ENCODE measurements around the gene RXFP3.

Gene RXFP3

GRCh38 chr5:33976307-33976706, 40.1 kb downstream of the RXFP3 start:
- H3K4ac ChIP-seq (ENCODE audit: low read depth, low read length): no peak overlapping the region
- H3K36me3 ChIP-seq (ENCODE audit: control insufficient read depth, insufficient read depth, low read length): no peaks in the 10 kb centered on the region
- no peak overlapping the region for H4K8ac ChIP-seq (ENCODE audit: low read depth, low read length)
- H2BK15ac ChIP-seq (replicated peaks; ENCODE audit: low read depth): no peak overlapping the region
- H3K18ac ChIP-seq (ENCODE audit: low read length): no peak overlapping the region
- H3K56ac ChIP-seq (ENCODE audit: low read length): no peak overlapping the region
- WGBS (ENCODE audit: extremely low coverage, insufficient coverage, low lambda C conversion rate): no CpG with 5 or more reads among the region's 1 CpG
- H2AK5ac ChIP-seq (ENCODE audit: low read length): no peak overlapping the region
- H3K23ac ChIP-seq (ENCODE audit: low read length): no peak overlapping the region
- H3K4me2 ChIP-seq (ENCODE audit: low read length): no peak overlapping the region
- no peaks in the 10 kb centered on the region for H3K79me2 ChIP-seq (ENCODE audit: control insufficient read depth, insufficient read depth, low read length)
- no peak overlapping the region for H3K4me3 ChIP-seq (ENCODE audit: low read length)
- no peaks in the 10 kb centered on the region for H3K79me1 ChIP-seq (ENCODE audit: low read length)
- no peak overlapping the region for H4K5ac ChIP-seq (ENCODE audit: low read length)
- no peak overlapping the region for H2BK5ac ChIP-seq (ENCODE audit: low read length)
- H2BK120ac ChIP-seq (ENCODE audit: low read depth, low read length): no peak overlapping the region
- H3K4me1 ChIP-seq (ENCODE audit: control insufficient read depth, low read depth, low read length): no peaks in the 10 kb centered on the region
- no peak overlapping the region for H3K9ac ChIP-seq (ENCODE audit: low read length)
- no peak overlapping the region for H3K27ac ChIP-seq (ENCODE audit: low read depth, low read length)
- no peaks in the 10 kb centered on the region for H3K27me3 ChIP-seq (ENCODE audit: insufficient read depth, low read length, poor library complexity)
- no peak for DNase-seq

GRCh38 chr5:33978306-33978705, 42.1 kb downstream of the RXFP3 start:
- no peak overlapping the region for H2BK15ac ChIP-seq (replicated peaks; ENCODE audit: low read depth)
- H3K4me2 ChIP-seq (ENCODE audit: low read length): no peak overlapping the region
- H3K9ac ChIP-seq (ENCODE audit: low read length): no peak overlapping the region
- no peak overlapping the region for H3K27ac ChIP-seq (ENCODE audit: low read depth, low read length)
- H3K4ac ChIP-seq (ENCODE audit: low read depth, low read length): no peak overlapping the region
- H2BK120ac ChIP-seq (ENCODE audit: low read depth, low read length): no peak overlapping the region
- no peak overlapping the region for H2BK5ac ChIP-seq (ENCODE audit: low read length)
- no peak overlapping the region for H3K18ac ChIP-seq (ENCODE audit: low read length)
- H3K4me1 ChIP-seq (ENCODE audit: control insufficient read depth, low read depth, low read length): no peaks in the 10 kb centered on the region
- H4K8ac ChIP-seq (ENCODE audit: low read depth, low read length): no peak overlapping the region
- H3K23ac ChIP-seq (ENCODE audit: low read length): no peak overlapping the region
- no peaks in the 10 kb centered on the region for H3K27me3 ChIP-seq (ENCODE audit: insufficient read depth, low read length, poor library complexity)
- peak; percentile 13 for DNase-seq
- no peak overlapping the region for H4K5ac ChIP-seq (ENCODE audit: low read length)
- no peak overlapping the region for H3K4me3 ChIP-seq (ENCODE audit: low read length)
- no peak overlapping the region for H3K56ac ChIP-seq (ENCODE audit: low read length)
- no peaks in the 10 kb centered on the region for H3K36me3 ChIP-seq (ENCODE audit: control insufficient read depth, insufficient read depth, low read length)
- WGBS (ENCODE audit: extremely low coverage, insufficient coverage, low lambda C conversion rate): no CpG with 5 or more reads among the region's 1 CpG
- H2AK5ac ChIP-seq (ENCODE audit: low read length): no peak overlapping the region
- H3K79me1 ChIP-seq (ENCODE audit: low read length): no peaks in the 10 kb centered on the region
- H3K79me2 ChIP-seq (ENCODE audit: control insufficient read depth, insufficient read depth, low read length): no peaks in the 10 kb centered on the region

- Histone ChIP-seq H3K9ac (ENCODE audit: low read length) (no peak overlapping the region), H3K79me2 (ENCODE audit: control insufficient read depth, insufficient read depth, low read length) (no peaks in the 10 kb centered on the region), H3K27me3 (ENCODE audit: insufficient read depth, low read length, poor library complexity) (no peaks in the 10 kb centered on the region), H3K4me3 (ENCODE audit: low read length) (no peak overlapping the region), H2AK5ac (ENCODE audit: low read length) (no peak overlapping the region), H2BK120ac (ENCODE audit: low read depth, low read length) (no peak overlapping the region), H2BK5ac (ENCODE audit: low read length) (no peak overlapping the region), H3K27ac (ENCODE audit: low read depth, low read length) (no peak overlapping the region), H3K4ac (ENCODE audit: low read depth, low read length) (no peak overlapping the region), H3K23ac (ENCODE audit: low read length) (no peak overlapping the region), H3K79me1 (ENCODE audit: low read length) (no peaks in the 10 kb centered on the region), H3K18ac (ENCODE audit: low read length) (no peak overlapping the region), H3K56ac (ENCODE audit: low read length) (no peak overlapping the region), H3K4me1 (ENCODE audit: control insufficient read depth, low read depth, low read length) (peaks cover 2% of the 10 kb centered on the region), H4K8ac (ENCODE audit: low read depth, low read length) (no peak overlapping the region), H4K5ac (ENCODE audit: low read length) (no peak overlapping the region), H2BK15ac (replicated peaks; ENCODE audit: low read depth) (no peak overlapping the region), H3K36me3 (ENCODE audit: control insufficient read depth, insufficient read depth, low read length) (no peaks in the 10 kb centered on the region), H3K4me2 (ENCODE audit: low read length) (no peak overlapping the region)
- WGBS (ENCODE audit: extremely low coverage, insufficient coverage, low lambda C conversion rate): no CpG with 5 or more reads among the region's 3 CpGs
- DNase-seq: no peak
These were observed 43.8 kb downstream of the RXFP3 start for GRCh38 chr5:33980030-33980429.

- Histone ChIP-seq H3K4me2 (ENCODE audit: low read length) (no peak overlapping the region), H3K4me3 (ENCODE audit: low read length) (no peak overlapping the region), H3K79me2 (ENCODE audit: control insufficient read depth, insufficient read depth, low read length) (no peaks in the 10 kb centered on the region), H4K5ac (ENCODE audit: low read length) (no peak overlapping the region), H3K18ac (ENCODE audit: low read length) (no peak overlapping the region), H3K56ac (ENCODE audit: low read length) (no peak overlapping the region), H3K4ac (ENCODE audit: low read depth, low read length) (no peak overlapping the region), H3K4me1 (ENCODE audit: control insufficient read depth, low read depth, low read length) (peaks cover 3% of the 10 kb centered on the region), H2BK15ac (replicated peaks; ENCODE audit: low read depth) (no peak overlapping the region), H3K36me3 (ENCODE audit: control insufficient read depth, insufficient read depth, low read length) (no peaks in the 10 kb centered on the region), H3K79me1 (ENCODE audit: low read length) (no peaks in the 10 kb centered on the region), H3K27ac (ENCODE audit: low read depth, low read length) (no peak overlapping the region), H4K8ac (ENCODE audit: low read depth, low read length) (no peak overlapping the region), H2AK5ac (ENCODE audit: low read length) (no peak overlapping the region), H2BK5ac (ENCODE audit: low read length) (no peak overlapping the region), H3K23ac (ENCODE audit: low read length) (no peak overlapping the region), H3K27me3 (ENCODE audit: insufficient read depth, low read length, poor library complexity) (no peaks in the 10 kb centered on the region), H3K9ac (ENCODE audit: low read length) (no peak overlapping the region), H2BK120ac (ENCODE audit: low read depth, low read length) (no peak overlapping the region)
- WGBS (ENCODE audit: extremely low coverage, insufficient coverage, low lambda C conversion rate): no CpG with 5 or more reads among the region's 8 CpGs
- DNase-seq: no peak
These were observed 45.4 kb downstream of the RXFP3 start for GRCh38 chr5:33981408-33982162.

- peaks cover 2% of the 10 kb centered on the region for H3K36me3 ChIP-seq (ENCODE audit: control insufficient read depth, insufficient read depth, low read length)
- no peak overlapping the region for H2BK15ac ChIP-seq (replicated peaks; ENCODE audit: low read depth)
- WGBS (ENCODE audit: extremely low coverage, insufficient coverage, low lambda C conversion rate): no CpG with 5 or more reads among the region's 15 CpGs
- H2BK120ac ChIP-seq (ENCODE audit: low read depth, low read length): no peak overlapping the region
- no peak overlapping the region for H3K56ac ChIP-seq (ENCODE audit: low read length)
- no peaks in the 10 kb centered on the region for H3K79me1 ChIP-seq (ENCODE audit: low read length)
- H3K23ac ChIP-seq (ENCODE audit: low read length): no peak overlapping the region
- H3K4ac ChIP-seq (ENCODE audit: low read depth, low read length): no peak overlapping the region
- H3K4me1 ChIP-seq (ENCODE audit: control insufficient read depth, low read depth, low read length): peaks cover 3% of the 10 kb centered on the region
- H3K4me2 ChIP-seq (ENCODE audit: low read length): no peak overlapping the region
- H4K5ac ChIP-seq (ENCODE audit: low read length): no peak overlapping the region
- no peak overlapping the region for H2BK5ac ChIP-seq (ENCODE audit: low read length)
- H3K18ac ChIP-seq (ENCODE audit: low read length): no peak overlapping the region
- H4K8ac ChIP-seq (ENCODE audit: low read depth, low read length): no peak overlapping the region
- H3K4me3 ChIP-seq (ENCODE audit: low read length): no peak overlapping the region
- DNase-seq: no peak
- H3K9ac ChIP-seq (ENCODE audit: low read length): no peak overlapping the region
- H3K27me3 ChIP-seq (ENCODE audit: insufficient read depth, low read length, poor library complexity): no peaks in the 10 kb centered on the region
- H3K27ac ChIP-seq (ENCODE audit: low read depth, low read length): no peak overlapping the region
- H2AK5ac ChIP-seq (ENCODE audit: low read length): no peak overlapping the region
- H3K79me2 ChIP-seq (ENCODE audit: control insufficient read depth, insufficient read depth, low read length): no peaks in the 10 kb centered on the region
These were observed 48.0 kb downstream of the RXFP3 start for GRCh38 chr5:33984178-33984577.

- Histone ChIP-seq H2BK15ac (replicated peaks; ENCODE audit: low read depth) (no peak within 1 kb of the TSS), H3K36me3 (ENCODE audit: control insufficient read depth, insufficient read depth, low read length) (peaks cover 2% of the 10 kb centered on the region), H2BK120ac (ENCODE audit: low read depth, low read length) (no peak within 1 kb of the TSS), H3K4ac (ENCODE audit: low read depth, low read length) (no peak within 1 kb of the TSS), H3K4me1 (ENCODE audit: control insufficient read depth, low read depth, low read length) (peaks cover 3% of the 10 kb centered on the region), H3K9ac (ENCODE audit: low read length) (no peak within 1 kb of the TSS), H3K79me2 (ENCODE audit: control insufficient read depth, insufficient read depth, low read length) (no peaks in the 10 kb centered on the region), H3K18ac (ENCODE audit: low read length) (no peak within 1 kb of the TSS), H3K4me3 (ENCODE audit: low read length) (no peak within 1 kb of the TSS), H4K5ac (ENCODE audit: low read length) (no peak within 1 kb of the TSS), H3K56ac (ENCODE audit: low read length) (no peak within 1 kb of the TSS), H3K23ac (ENCODE audit: low read length) (no peak within 1 kb of the TSS), H2AK5ac (ENCODE audit: low read length) (no peak within 1 kb of the TSS), H3K4me2 (ENCODE audit: low read length) (no peak within 1 kb of the TSS), H3K79me1 (ENCODE audit: low read length) (no peaks in the 10 kb centered on the region), H4K8ac (ENCODE audit: low read depth, low read length) (no peak within 1 kb of the TSS), H2BK5ac (ENCODE audit: low read length) (no peak within 1 kb of the TSS), H3K27me3 (ENCODE audit: insufficient read depth, low read length, poor library complexity) (no peaks in the 10 kb centered on the region), H3K27ac (ENCODE audit: low read depth, low read length) (no peak within 1 kb of the TSS)
- no CpG with 5 or more reads among the region's 7 CpGs for WGBS (ENCODE audit: extremely low coverage, insufficient coverage, low lambda C conversion rate)
- peak; percentile 49 for DNase-seq
These were observed 48.5 kb downstream of the RXFP3 start, which contains the start of gene SLC45A2 for GRCh38 chr5:33984671-33985124. SLC45A2 (minus strand) TSS chr5:33984693; CDS start chr5:33984583, 110 bp downstream.
